K562 (cell line): ENCODE data around the gene TFAP2E. TPM values are rescaled to one million over a fixed set of nuclear protein-coding genes. Genes with fewer than 3 reads are reported as not detected.

Source experiments
- ATAC-seq: fragments of 200-7000 bp; cut with Tn5 transposase; 3 replicates; pipeline ENCODE4 v1.9.1; 2020; ENCODE audit warnings: moderate library complexity
- BruUV-seq: library from RNA; stranded (reverse); fragments of 400-500 nt; replicated peaks from 2 replicates; lab custom pipeline; 2021; lab: Mats Ljungman, UMichigan
- CTCF ChIA-PET: fragments of 300-600 bp; formaldehyde crosslinking; extraction: SDS; loops from one replicate; lab custom pipeline; 2021; ENCODE audit warnings: low intra/inter-chr PET ratio; lab: Yijun Ruan, JAX
- POLR2A ChIA-PET: fragments of 300-600, 350-650 bp; sonication (Branson Sonifier 250); formaldehyde crosslinking; extraction: SDS; loops from one replicate; lab custom pipeline; 2021; ENCODE audit warnings: antibody characterized with exemption, inconsistent platforms; lab: Yijun Ruan, JAX
- DNase-seq, 4 experiments: peaks; one replicate each; pipeline versions ENCODE4 v3.0.0 to v3.0.0-alpha.2; 2011 to 2018; ENCODE audit warnings: low spot score in 3 of 4, mixed read lengths in 3 of 4; ENCODE audit errors: extremely low read depth in 1 of 4
- FAIRE-seq: peaks from 2 replicates; lab custom pipeline; 2011; peaks lifted over from hg19 to GRCh38; lab: Jason Lieb, UNC
- H2AFZ ChIP-seq: 2 replicates; pipeline ENCODE4 v1.6.0; 2011; ENCODE audit warnings: low read depth, low read length, control low read depth, inconsistent platforms
- H3K27ac ChIP-seq: fragments of 200-600 bp; 3 replicates; pipeline ENCODE4 v1.8.0; 2011; ENCODE audit warnings: low read depth, mild to moderate bottlenecking, control low read depth, inconsistent platforms, low read length, moderate library complexity, mixed read lengths; ENCODE audit errors: extremely low read depth
- H3K27me3 ChIP-seq, 2 experiments: fragments of 300-600 bp in 1 of 2; 2 replicates in 1 of 2; 3 replicates in 1 of 2; pipeline versions ENCODE4 v1.6.0 to v1.8.0; 2011; ENCODE audit warnings: inconsistent platforms in 2 of 2, low read length in 2 of 2, mild to moderate bottlenecking in 1 of 2, mixed read lengths in 1 of 2, moderate library complexity in 1 of 2; ENCODE audit not compliant: control insufficient read depth in 2 of 2, insufficient read depth in 2 of 2
- H3K36me3 ChIP-seq: fragments of 300-600 bp; 3 replicates; pipeline ENCODE4 v1.8.0; 2011; ENCODE audit warnings: mild to moderate bottlenecking, low read length, inconsistent platforms; ENCODE audit not compliant: control insufficient read depth, insufficient read depth
- H3K4me1 ChIP-seq, 2 experiments: fragments of 200-600 bp in 1 of 2; replicated peaks in 1 of 2; 2 replicates in 1 of 2; 3 replicates in 1 of 2; pipeline versions ENCODE4 v1.5.1 to v1.8.0; 2011; ENCODE audit warnings: inconsistent platforms in 2 of 2, low read length in 2 of 2, mild to moderate bottlenecking in 1 of 2, mixed read lengths in 1 of 2, moderate library complexity in 1 of 2; ENCODE audit not compliant: control insufficient read depth in 2 of 2, insufficient read depth in 2 of 2
- H3K4me2 ChIP-seq: 2 replicates; pipeline ENCODE4 v1.6.1; 2011; ENCODE audit warnings: low read length, control low read depth, inconsistent platforms, mixed read lengths; ENCODE audit not compliant: insufficient read depth
- H3K4me3 ChIP-seq: fragments of 200-600 bp; sonication (generic), shearing (Covaris generic); 2 replicates; pipeline ENCODE4 v1.5.1; 2016; ENCODE audit warnings: control low read depth, inconsistent platforms
- H3K79me2 ChIP-seq: fragments of 200-600 bp; 3 replicates; pipeline ENCODE4 v1.8.0; 2011; ENCODE audit warnings: low read length, inconsistent platforms; ENCODE audit not compliant: control insufficient read depth, insufficient read depth
- H3K9ac ChIP-seq, 2 experiments: 2 replicates each; pipeline versions ENCODE4 v1.6.0 to v1.6.1; 2011; ENCODE audit warnings: low read depth in 2 of 2, low read length in 2 of 2, control low read depth in 1 of 2, inconsistent platforms in 1 of 2, mild to moderate bottlenecking in 1 of 2, mixed read lengths in 1 of 2; ENCODE audit not compliant: insufficient read depth in 1 of 2
- H3K9me1 ChIP-seq: one replicate; pipeline ENCODE4 v1.6.0; 2011; ENCODE audit warnings: inconsistent platforms, mild to moderate bottlenecking, low read length, moderate library complexity; ENCODE audit not compliant: control insufficient read depth, insufficient read depth
- H3K9me3 ChIP-seq: replicated peaks from 2 replicates; pipeline ENCODE4 v1.5.1; 2011; ENCODE audit warnings: low read depth, low read length, inconsistent platforms; ENCODE audit not compliant: control insufficient read depth, insufficient read depth
- H4K20me1 ChIP-seq: replicated peaks from 2 replicates; pipeline ENCODE4 v1.6.1; 2011; ENCODE audit warnings: low read length, inconsistent platforms, mixed read lengths; ENCODE audit not compliant: control insufficient read depth, insufficient read depth
- ATF7 ChIP-seq: fragments of 450-650 bp; IDR thresholded peaks from 2 replicates; pipeline ENCODE4 v1.7.1; 2014; ENCODE audit warnings: mild to moderate bottlenecking, moderate library complexity
- CCNT2 ChIP-seq: IDR thresholded peaks from 2 replicates; pipeline ENCODE4 v1.6.1; 2011; ENCODE audit warnings: borderline replicate concordance, low read depth, mild to moderate bottlenecking, moderate library complexity, mixed read lengths, low read length; ENCODE audit not compliant: insufficient read length; ENCODE audit errors: extremely low read depth
- CHCHD3 ChIP-seq: fragments of 250-450 bp; sonication (Bioruptor Pico); IDR thresholded peaks from 2 replicates; pipeline ENCODE4 v2.1.2; 2022; ENCODE audit warnings: mild to moderate bottlenecking
- CHD2 ChIP-seq: IDR thresholded peaks from 2 replicates; pipeline ENCODE4 v1.6.1; 2011; ENCODE audit warnings: low read depth, low read length
- CSDE1 ChIP-seq, 2 experiments: fragments of 450-650 bp; IDR thresholded peaks; 2 replicates each; pipeline ENCODE4 v1.6.1; 2016; ENCODE audit warnings: mild to moderate bottlenecking in 1 of 2
- DNMT1 ChIP-seq: fragments of 450-650 bp; IDR thresholded peaks from 2 replicates; pipeline ENCODE4 v1.6.1; 2016; ENCODE audit warnings: antibody characterized with exemption, mild to moderate bottlenecking
- FOXJ2 ChIP-seq: fragments of 200-800 bp; sonication (Bioruptor generic); IDR thresholded peaks from 2 replicates; pipeline ENCODE4 v1.6.1; 2016; ENCODE audit warnings: missing genetic modification characterization, missing compliant biosample characterization
- HNRNPLL ChIP-seq: fragments of 200-400 bp; formaldehyde crosslinking; IDR thresholded peaks from 2 replicates; pipeline ENCODE4 v1.6.1; 2017; ENCODE audit warnings: low read length, low read depth, mild to moderate bottlenecking; ENCODE audit not compliant: poor library complexity, severe bottlenecking
- NEUROD1 ChIP-seq: fragments of 150-350 bp; IDR thresholded peaks from 2 replicates; pipeline ENCODE4 v1.6.1; 2014; ENCODE audit warnings: borderline replicate concordance, low read length, low read depth; ENCODE audit not compliant: partially characterized antibody
- NFIC ChIP-seq: fragments of 450-650 bp; IDR thresholded peaks from 2 replicates; pipeline ENCODE4 v1.6.1; 2017; ENCODE audit warnings: mild to moderate bottlenecking, inconsistent platforms
- OTX1 ChIP-seq: fragments of 450-650 bp; formaldehyde crosslinking; IDR thresholded peaks from 2 replicates; pipeline ENCODE4 v1.4.0; 2022; ENCODE audit warnings: mild to moderate bottlenecking
- PCBP2 ChIP-seq: fragments of 200-400 bp; formaldehyde crosslinking; IDR thresholded peaks from 2 replicates; pipeline ENCODE4 v1.6.1; 2018; ENCODE audit warnings: low read length, low read depth, mild to moderate bottlenecking, moderate library complexity; ENCODE audit not compliant: poor library complexity, severe bottlenecking
- ZKSCAN8 ChIP-seq: fragments of 200-800 bp; sonication (Bioruptor generic); IDR thresholded peaks from 2 replicates; pipeline ENCODE4 v1.6.1; 2016; ENCODE audit warnings: missing genetic modification characterization, missing compliant biosample characterization
- ZNF197 ChIP-seq: fragments of 200-800 bp; sonication (Bioruptor generic); IDR thresholded peaks from 2 replicates; pipeline ENCODE4 v1.6.1; 2016; ENCODE audit warnings: low read depth, missing genetic modification characterization, missing compliant biosample characterization
- ZNF668 ChIP-seq: fragments of 250-450 bp; sonication (Bioruptor Pico); IDR thresholded peaks from 2 replicates; pipeline ENCODE4 v1.8.0; 2022; ENCODE audit warnings: mild to moderate bottlenecking, inconsistent platforms
- WGBS: fragments of 100-300 bp; shearing (Covaris generic); methylation state at CpG from one replicate; pipeline ENCODE4 v1.1.6; 2016; ENCODE audit warnings: low coverage, mixed read lengths; ENCODE audit not compliant: insufficient coverage; ENCODE audit errors: missing lambda C conversion rate; 5-methylcytosine and 5-hydroxymethylcytosine counted together
- in situ Hi-C: fragments of 300-500 bp; cut with MboI; formaldehyde crosslinking; loops from 4 replicates; pipeline ENCODE4 v1.15.0; 2018; ENCODE audit warnings: inconsistent platforms, mixed read lengths
- intact Hi-C: fragments of 100-400 bp; cut with micrococcal nuclease; formaldehyde crosslinking; loops from 2 replicates; pipeline ENCODE4 v1.14.2; 2022
- polyA plus RNA-seq, 8 experiments: library from polyadenylated mRNA; depleted of rRNA in 4 of 8; stranded (reverse) in 5 of 8; unstranded in 3 of 8; fragments of >200 nt; fragmentation: Nextera tagmentation in 2 of 8; fragmentation: Illumina TruSeq in 1 of 8; extraction: Ambion mirVana in 2 of 8; extraction: Trizol in 1 of 8; gene quantifications; 2 replicates each; pipeline versions ENCODE4 v1.2.1 to v1.2.3, GENCODE V29; 2011 to 2014; ENCODE audit warnings: inconsistent platforms in 1 of 8, missing spikeins in 1 of 8
- total RNA-seq, 7 experiments: library from RNA; depleted of rRNA in 6 of 7; stranded (reverse); fragments of >200 nt in 6 of 7; fragmentation: Illumina TruSeq in 2 of 7; extraction: Trizol in 2 of 7; gene quantifications; 2 replicates each; pipeline versions ENCODE4 v1.2.1 to v1.2.3, GENCODE V29; 2011 to 2021; ENCODE audit warnings: low replicate concordance in 1 of 7
- TF ChIP-seq, protein P1 (sequence below): fragments of 450-650 bp; formaldehyde crosslinking; IDR thresholded peaks from 2 replicates; pipeline ENCODE4 v1.4.0; 2020; ENCODE audit warnings: mild to moderate bottlenecking
- TF ChIP-seq, protein P2 (sequence below): fragments of 450-650 bp; formaldehyde crosslinking; IDR thresholded peaks from 2 replicates; pipeline ENCODE4 v1.4.0; 2020; ENCODE audit warnings: mild to moderate bottlenecking, mixed read lengths

Gene TFAP2E
- total and polyA plus RNA-seq, 9 of the 15 experiments (the other 6 are each of a cell fraction or from before 2014, with no cell fraction given), result 0.03 to 0.11 (median 0.07) TPM; not detected in 4

DNA sequence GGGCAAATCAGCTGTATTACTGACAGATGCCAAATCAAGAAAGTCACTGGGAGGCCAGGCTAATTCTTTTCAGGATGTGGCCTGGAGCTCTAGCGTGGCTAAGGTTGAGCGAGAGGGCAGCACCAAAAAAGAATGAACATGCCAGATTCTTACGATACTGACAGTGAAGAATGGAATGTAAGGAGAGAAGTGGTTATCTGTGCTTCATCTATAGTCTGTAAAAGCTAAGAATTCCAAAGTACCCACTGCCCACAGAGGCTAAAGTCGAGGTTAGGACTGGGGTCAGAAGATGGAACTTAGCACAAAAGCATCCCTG is 32.7 kb downstream of the TFAP2E start:
- H3K36me3 ChIP-seq, result peaks cover 95% of the 10 kb centered on the region
- 88% methylated on average over 4 of the region's 4 CpGs for WGBS
- in situ Hi-C loops (no loop called here), intact Hi-C loops (no loop called here)
- DNase-seq (no peak), ATAC-seq (no peak), FAIRE-seq (no peak)
- H3K9me1 ChIP-seq, result no peaks in the 10 kb centered on the region
- H3K9me3 ChIP-seq, result no peaks in the 10 kb centered on the region
- H2AFZ ChIP-seq, result no peak overlapping the region
- H3K79me2 ChIP-seq, result peaks cover 39% of the 10 kb centered on the region
- peak overlapping the region in 1 of 2 experiments; percentile 3; a peak in 1 of 4 replicates for H3K9ac ChIP-seq
- no TSS peak for BruUV-seq
- H4K20me1 ChIP-seq, result peaks cover 6% of the 10 kb centered on the region; the same call in 1 of the 2 replicates
- POLR2A ChIA-PET, result interaction anchor here (0.6 to 1.5 kb wide), 5 partner anchors 9 to 26 kb away, joined by 3 to 6 read pairs (median 4); no protein-coding TSS in a partner anchor
- no peak overlapping the region for H3K4me3 ChIP-seq
- CTCF ChIA-PET, result no interaction called here
- no peaks in the 10 kb centered on the region for H3K4me1 ChIP-seq
- H3K27me3 ChIP-seq, result no peaks in the 10 kb centered on the region
- H3K4me2 ChIP-seq, result no peak overlapping the region
- TF ChIP-seq ZNF197, result no peak
- TF ChIP-seq CHCHD3, result no peak
- no peak for TF ChIP-seq CCNT2
- TF ChIP-seq NFIC, result no peak
- no peak for TF ChIP-seq DNMT1
- no peak for TF ChIP-seq ZKSCAN8 (CRISPR knock-in tag)
- TF ChIP-seq, protein P1, sequence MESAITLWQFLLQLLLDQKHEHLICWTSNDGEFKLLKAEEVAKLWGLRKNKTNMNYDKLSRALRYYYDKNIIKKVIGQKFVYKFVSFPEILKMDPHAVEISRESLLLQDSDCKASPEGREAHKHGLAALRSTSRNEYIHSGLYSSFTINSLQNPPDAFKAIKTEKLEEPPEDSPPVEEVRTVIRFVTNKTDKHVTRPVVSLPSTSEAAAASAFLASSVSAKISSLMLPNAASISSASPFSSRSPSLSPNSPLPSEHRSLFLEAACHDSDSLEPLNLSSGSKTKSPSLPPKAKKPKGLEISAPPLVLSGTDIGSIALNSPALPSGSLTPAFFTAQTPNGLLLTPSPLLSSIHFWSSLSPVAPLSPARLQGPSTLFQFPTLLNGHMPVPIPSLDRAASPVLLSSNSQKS (CRISPR knock-in tag), result no peak
- TF ChIP-seq FOXJ2 (tag), result no peak
- no peak for TF ChIP-seq CHD2
- no peak for TF ChIP-seq OTX1 (CRISPR knock-in tag)
- TF ChIP-seq ATF7, result no peak
- no peak for TF ChIP-seq ZNF668 (CRISPR knock-in tag)
- no peak for TF ChIP-seq CSDE1 (IDR thresholded peaks at IDR 0.05)
- TF ChIP-seq PCBP2, result no peak
- no peak for TF ChIP-seq HNRNPLL
- TF ChIP-seq, protein P2, sequence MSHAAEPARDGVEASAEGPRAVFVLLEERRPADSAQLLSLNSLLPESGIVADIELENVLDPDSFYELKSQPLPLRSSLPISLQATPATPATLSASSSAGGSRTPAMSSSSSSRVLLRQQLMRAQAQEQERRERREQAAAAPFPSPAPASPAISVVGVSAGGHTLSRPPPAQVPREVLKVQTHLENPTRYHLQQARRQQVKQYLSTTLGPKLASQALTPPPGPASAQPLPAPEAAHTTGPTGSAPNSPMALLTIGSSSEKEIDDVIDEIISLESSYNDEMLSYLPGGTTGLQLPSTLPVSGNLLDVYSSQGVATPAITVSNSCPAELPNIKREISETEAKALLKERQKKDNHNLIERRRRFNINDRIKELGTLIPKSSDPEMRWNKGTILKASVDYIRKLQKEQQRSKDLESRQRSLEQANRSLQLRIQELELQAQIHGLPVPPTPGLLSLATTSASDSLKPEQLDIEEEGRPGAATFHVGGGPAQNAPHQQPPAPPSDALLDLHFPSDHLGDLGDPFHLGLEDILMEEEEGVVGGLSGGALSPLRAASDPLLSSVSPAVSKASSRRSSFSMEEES, result no peak
- TF ChIP-seq NEUROD1, result no peak
- no peak overlapping the region for H3K27ac ChIP-seq
